GM08714 (cell line): Measurements from ENCODE around the gene CATSPERE.
"Not testable (repeated sequence)": the region's sequence is repeated elsewhere in the genome, so short reads cannot be mapped to it uniquely, and the experiment has no call there.

Source experiments
- H3K4me3 ChIP-seq: fragments of 200-500 bp; sonication (Bioruptor generic); 2 replicates; pipeline ENCODE4 v1.5.1; 2014; ENCODE audit warnings: mild to moderate bottlenecking, low read length, inconsistent platforms
- ZNF274 ChIP-seq: IDR thresholded peaks from 2 replicates; pipeline ENCODE4 v1.6.1; 2012; ENCODE audit warnings: mild to moderate bottlenecking, low read depth, low read length

CATSPERE gene

DNA sequence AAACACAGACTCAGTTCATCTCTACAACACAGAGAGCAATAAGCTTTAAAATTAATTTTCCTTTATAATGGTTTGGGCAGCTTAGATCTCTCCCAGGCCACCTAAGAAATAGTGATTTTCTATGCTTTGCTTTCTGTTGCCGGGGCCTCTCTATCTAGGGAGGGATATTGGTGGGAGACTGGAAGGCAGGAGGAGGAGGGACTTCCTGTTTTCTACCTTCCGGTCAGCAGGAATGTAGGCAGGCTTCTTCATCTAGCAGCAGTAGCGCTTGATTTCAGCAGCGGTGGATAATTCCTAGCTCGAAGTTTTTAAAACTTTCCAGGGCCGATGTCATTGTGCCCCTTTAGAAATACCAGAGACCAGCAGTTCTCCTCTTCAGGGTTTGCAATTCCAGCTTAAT, 186.7 kb downstream of the CATSPERE start:
- no peak for TF ChIP-seq ZNF274
- no peak overlapping the region for H3K4me3 ChIP-seq

DNA sequence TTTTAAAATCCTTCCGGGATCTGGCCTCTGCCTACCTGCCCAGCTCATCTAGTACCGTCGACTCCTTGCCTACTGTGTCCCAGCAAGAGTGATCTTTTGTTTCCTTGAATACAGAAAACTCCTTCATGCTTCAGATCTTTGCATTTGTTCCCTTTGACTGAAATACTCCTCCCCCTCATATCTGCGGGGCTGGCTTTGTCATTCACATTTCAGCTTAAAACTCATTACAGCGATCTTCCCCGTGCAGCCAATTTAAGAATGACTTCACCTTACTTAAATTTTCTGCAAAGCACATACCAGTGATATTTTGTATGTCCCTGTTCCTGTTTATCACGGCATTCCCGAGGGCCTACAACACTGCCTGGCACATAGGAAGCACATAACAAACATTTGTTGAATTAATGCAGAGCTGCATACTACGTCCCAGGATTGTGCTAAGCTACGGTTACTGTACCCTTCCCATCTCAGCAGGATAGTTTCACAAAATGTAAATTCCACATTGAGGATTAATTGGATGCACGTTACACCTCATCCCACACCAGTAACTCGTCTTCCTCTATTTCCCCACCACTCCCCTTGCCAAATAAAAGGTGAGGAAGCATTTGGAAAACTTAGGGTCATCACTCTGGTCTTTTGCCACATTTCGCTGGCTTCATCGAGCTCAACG, 191.0 kb downstream of the CATSPERE start:
- peak overlapping the region; percentile 54 for H3K4me3 ChIP-seq
- TF ChIP-seq ZNF274, result no peak

DNA sequence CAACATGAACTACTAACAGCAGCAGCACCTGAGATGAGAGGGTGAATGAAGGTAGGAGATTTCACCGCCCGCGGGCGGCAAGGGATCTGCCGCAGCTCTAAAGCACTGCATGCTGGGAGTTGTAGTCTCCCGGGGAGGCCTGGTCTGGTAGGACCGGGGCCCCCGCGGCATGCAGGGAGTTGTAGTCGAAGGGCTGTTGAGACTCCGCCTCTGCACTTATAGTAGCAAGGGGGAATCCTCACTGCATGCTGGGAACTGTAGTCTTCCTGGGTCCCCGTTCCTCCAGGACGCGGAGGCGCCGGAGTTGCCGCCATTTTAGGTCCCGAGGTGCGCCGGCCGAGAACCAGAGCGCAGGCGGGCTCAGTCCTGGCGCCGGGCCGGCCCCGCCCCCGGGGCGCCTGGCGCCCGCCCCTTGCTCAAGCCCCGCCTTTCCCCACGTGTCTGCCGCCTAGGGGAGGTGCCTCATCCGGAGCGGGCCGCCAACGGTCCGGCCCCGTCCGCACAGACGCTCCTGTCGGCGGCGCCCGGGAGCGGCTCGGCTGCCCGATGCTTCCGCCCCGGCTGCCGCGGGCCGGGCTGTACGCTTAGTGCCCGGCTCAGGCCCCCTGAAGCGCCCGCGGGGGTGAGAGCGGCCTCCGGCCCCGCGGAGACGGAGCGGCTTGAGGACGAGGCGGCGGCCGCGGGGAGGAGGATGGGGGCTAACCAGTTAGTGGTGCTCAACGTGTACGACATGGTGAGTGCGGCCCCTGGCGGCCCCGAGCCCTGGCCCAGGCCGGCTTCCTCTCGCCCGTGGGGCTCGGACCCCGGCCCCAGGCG, 191.8 kb downstream of the CATSPERE start, which contains the start of gene DESI2:
TSS of gene DESI2 (plus strand) at position 504 of the 816 bp plus-strand sequence. CDS start at position 692, 188 bp downstream.
- TF ChIP-seq ZNF274, result no peak
- H3K4me3 ChIP-seq, result peak within 1 kb of the TSS; percentile 84

GRCh38 chr1:244653439-244654107, 192.5 kb downstream of the CATSPERE start:
- no peak for TF ChIP-seq ZNF274
- H3K4me3 ChIP-seq, result peak overlapping the region; percentile 84

DNA sequence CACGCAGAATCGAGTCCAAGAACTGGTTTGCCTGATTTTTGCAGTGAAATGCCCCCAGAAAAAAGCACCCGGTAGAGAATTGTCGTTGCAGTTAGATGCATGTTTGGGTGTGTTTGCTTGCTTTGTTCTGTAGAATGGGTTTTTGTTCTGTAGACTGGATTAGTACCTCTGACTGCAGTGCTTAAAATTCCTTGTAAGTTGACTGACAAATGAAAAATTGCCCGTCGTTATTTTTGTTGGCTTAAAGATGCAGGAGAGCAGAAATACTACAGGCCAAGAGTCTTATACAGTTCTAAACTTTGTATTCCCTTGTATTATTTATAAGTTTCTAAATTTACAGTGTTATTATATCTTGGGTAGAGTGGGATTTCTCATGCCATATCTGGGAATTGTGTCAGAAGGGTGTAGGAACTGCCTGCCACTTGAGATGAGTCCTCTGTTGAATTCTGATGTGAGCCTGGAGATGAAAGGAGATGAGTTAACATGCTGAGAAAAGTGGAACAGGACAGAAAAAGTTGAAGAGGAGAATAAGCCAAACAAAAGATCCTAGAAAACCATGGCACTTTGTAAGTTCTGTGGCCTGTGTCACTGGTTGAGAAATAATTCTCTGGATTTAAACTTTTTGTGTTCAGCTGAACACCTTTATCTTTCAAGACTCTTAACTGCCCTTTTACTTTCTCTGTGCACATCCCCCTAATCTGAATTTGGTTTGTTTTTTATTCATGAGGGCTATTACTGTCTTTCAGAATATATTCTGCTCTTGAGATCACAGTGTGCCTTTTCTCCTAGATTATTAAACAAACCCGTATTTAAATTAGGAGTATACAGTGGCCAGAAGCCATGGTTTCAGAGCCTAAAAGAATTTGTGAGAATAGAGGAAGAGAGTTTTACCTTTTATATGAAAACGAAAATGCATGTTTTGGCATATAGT, 193.3 kb downstream of the CATSPERE start:
- peak overlapping the region; percentile 84 for H3K4me3 ChIP-seq
- TF ChIP-seq ZNF274, result no peak

DNA sequence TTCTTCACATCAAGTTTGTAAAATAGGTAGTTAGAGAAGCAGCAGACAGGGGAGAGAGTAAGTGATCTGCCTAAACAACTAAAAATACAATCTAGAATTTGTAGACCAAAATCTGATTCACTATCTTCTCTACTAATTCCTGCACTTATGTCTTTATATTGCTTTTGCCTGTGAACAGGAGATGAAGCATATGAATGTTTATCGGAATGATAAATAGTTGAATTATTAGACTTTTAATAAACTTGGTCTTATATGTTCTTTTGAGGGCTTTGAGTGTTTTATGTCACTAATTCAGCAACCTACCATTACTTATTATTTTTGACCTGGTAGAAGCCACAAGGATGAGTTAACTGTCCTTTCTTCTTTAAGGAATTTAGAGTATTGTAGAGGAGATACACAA, 194.1 kb downstream of the CATSPERE start:
- TF ChIP-seq ZNF274, result no peak
- H3K4me3 ChIP-seq, result peak overlapping the region; percentile 84; the same call in 1 of the 2 replicates

GRCh38 chr1:244657421-244657820, 196.3 kb downstream of the CATSPERE start:
- no peak for TF ChIP-seq ZNF274
- H3K4me3 ChIP-seq, result no peak overlapping the region

- H3K4me3 ChIP-seq, result no peak overlapping the region
- TF ChIP-seq ZNF274, result no peak
These were observed 198.6 kb downstream of the CATSPERE start for GRCh38 chr1:244659694-244660093.

DNA sequence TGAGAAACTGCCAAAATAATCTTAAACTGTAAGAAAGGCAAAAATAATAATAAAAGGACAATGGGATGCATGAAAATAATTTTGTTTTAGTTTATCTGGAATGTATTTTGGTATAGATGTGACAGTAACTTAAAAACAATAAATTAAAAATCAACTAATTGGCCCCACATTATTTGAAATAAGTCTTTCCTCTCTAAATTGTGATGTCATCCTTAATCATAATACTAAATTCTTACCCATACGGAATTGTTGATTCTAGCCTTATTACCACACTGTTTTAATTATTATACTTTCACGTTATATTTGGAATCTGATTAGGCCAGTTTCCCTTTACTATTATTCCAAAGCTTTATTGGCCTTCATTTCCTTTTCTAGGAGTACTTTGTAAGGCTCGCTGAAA, 199.5 kb downstream of the CATSPERE start:
- no peak overlapping the region for H3K4me3 ChIP-seq
- TF ChIP-seq ZNF274, result no peak

DNA sequence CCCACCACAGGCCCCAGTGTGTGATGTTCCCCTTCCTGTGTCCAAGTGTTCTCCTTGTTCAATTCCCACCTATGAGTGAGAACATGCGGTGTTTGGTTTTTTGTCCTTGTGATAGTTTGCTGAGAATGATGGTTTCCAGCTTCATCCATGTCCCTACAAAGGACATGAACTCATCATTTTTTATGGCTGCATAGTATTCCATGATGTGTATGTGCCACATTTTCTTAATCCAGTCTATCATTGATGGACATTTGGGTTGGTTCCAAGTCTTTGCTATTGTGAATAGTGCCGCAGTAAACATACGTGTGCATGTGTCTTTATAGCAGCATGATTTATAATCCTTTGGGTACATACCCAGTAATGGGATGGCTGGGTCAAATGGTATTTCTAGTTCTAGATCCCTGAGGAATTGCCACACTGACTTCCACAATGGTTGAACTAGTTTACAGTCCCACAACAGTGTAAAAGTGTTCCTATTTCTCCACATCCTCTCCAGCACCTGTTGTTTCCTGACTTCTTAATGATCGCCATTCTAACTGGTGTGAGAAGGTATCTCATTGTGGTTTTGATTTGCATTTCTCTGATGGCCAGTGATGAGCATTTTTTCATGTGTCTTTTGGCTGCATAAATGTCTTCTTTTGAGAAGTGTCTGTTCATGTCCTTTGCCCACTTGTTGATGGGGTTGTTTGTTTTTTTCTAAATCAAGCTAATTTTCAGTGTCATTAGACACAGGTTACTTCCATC, 200.7 kb downstream of the CATSPERE start:
- not testable (repeated sequence) for H3K4me3 ChIP-seq

- no peak overlapping the region for H3K4me3 ChIP-seq
- TF ChIP-seq ZNF274, result no peak
These were observed 201.5 kb downstream of the CATSPERE start for GRCh38 chr1:244662599-244662998.

- no peak for TF ChIP-seq ZNF274
- H3K4me3 ChIP-seq, result no peak overlapping the region
These were observed 203.3 kb downstream of the CATSPERE start for GRCh38 chr1:244664353-244664752.

GRCh38 chr1:244665771-244666217, 204.7 kb downstream of the CATSPERE start:
- no peak for TF ChIP-seq ZNF274
- no peak overlapping the region for H3K4me3 ChIP-seq

- not testable (repeated sequence) for H3K4me3 ChIP-seq
These were observed 205.8 kb downstream of the CATSPERE start for GRCh38 chr1:244666672-244667418.
